ENCODE measurements around the gene AQP5. TPM values are rescaled to one million over a fixed set of nuclear protein-coding genes. Genes with fewer than 3 reads are reported as not detected.

Gene AQP5
- total and polyA plus RNA-seq, 2 of the 8 experiments (the other 6 are each of a cell fraction or from before 2014, with no cell fraction given), result 2.5 to 3.2 TPM

GRCh38 chr12:49929581-49929980 is 32.1 kb upstream of the AQP5 start:
- Histone ChIP-seq H2BK12ac (ENCODE audit: low read depth, low read length) (no peak overlapping the region), H3K79me2 (ENCODE audit: control insufficient read depth in 1 of 2, insufficient read depth in 2 of 2, low read length in 2 of 2) (no peaks in the 10 kb centered on the region), H3K14ac (ENCODE audit: insufficient read length) (no peak overlapping the region), H3K4me1 (replicated peaks in 1 of 4; ENCODE audit: control insufficient read depth in 3 of 4, insufficient read depth in 4 of 4, low read length in 3 of 4) (no peaks in the 10 kb centered on the region; a peak in 1 of 7 replicates), H2BK120ac (replicated peaks; ENCODE audit: low read depth, low read length) (no peak overlapping the region), H3K79me1 (ENCODE audit: low read depth, low read length) (0 out of 2 replicates have a peak, but pooled peaks cover 2% of the 10 kb centered on the region), H3K23ac (ENCODE audit: insufficient read length) (no peak overlapping the region), H3K56ac (replicated peaks; ENCODE audit: insufficient read length, low read depth, low read length) (no peak overlapping the region), H2BK5ac (ENCODE audit: low read depth, low read length) (no peak overlapping the region), H3K9me3 (ENCODE audit: insufficient read depth in 2 of 2, low read depth in 1 of 2, low read length in 1 of 2) (no peaks in the 10 kb centered on the region), H4K5ac (ENCODE audit: insufficient read length, low read depth, low read length) (no peak overlapping the region), H2AK5ac (ENCODE audit: low read depth, low read length) (no peak overlapping the region), H2AFZ (ENCODE audit: low read length) (no peak overlapping the region), H2BK15ac (ENCODE audit: low read length) (no peak overlapping the region), H2BK20ac (ENCODE audit: low read length) (no peak overlapping the region), H3K4me2 (ENCODE audit: insufficient read depth in 1 of 2, low read depth in 2 of 2, low read length in 2 of 2) (no peak overlapping the region), H3K18ac (ENCODE audit: extremely low read depth, low read length) (no peak overlapping the region), H3K9ac (replicated peaks in 1 of 4; ENCODE audit: extremely low read depth in 1 of 4, low read depth in 3 of 4, low read length in 3 of 4) (no peak overlapping the region), H4K91ac (replicated peaks; ENCODE audit: insufficient read length, low read length) (no peak overlapping the region), H4K8ac (ENCODE audit: extremely low read depth, insufficient read depth, low read length) (no peak overlapping the region), H3K27me3 (replicated peaks in 1 of 4; ENCODE audit: control insufficient read depth in 3 of 4, extremely low read depth in 1 of 4, insufficient read depth in 3 of 4, low read length in 3 of 4) (no peaks in the 10 kb centered on the region; a peak in 1 of 7 replicates), H3K27ac (ENCODE audit: low read depth, low read length) (no peak overlapping the region), H3K36me3 (ENCODE audit: control insufficient read depth in 2 of 4, insufficient read depth in 4 of 4, low read length in 3 of 4) (no peaks in the 10 kb centered on the region), H3K4ac (replicated peaks; ENCODE audit: insufficient read length, low read depth, low read length) (no peak overlapping the region), H4K20me1 (replicated peaks in 1 of 2; ENCODE audit: control insufficient read depth in 1 of 2, insufficient read depth in 2 of 2, low read length in 2 of 2) (peaks cover 0 to 2% of the 10 kb centered on the region in 2 experiments), H3K23me2 (ENCODE audit: low read depth, low read length) (0 out of 2 replicates have a peak, but pooled peaks cover 2% of the 10 kb centered on the region), H3K4me3 (ENCODE audit: extremely low read depth in 1 of 4, insufficient read depth in 2 of 4, low read depth in 3 of 4, low read length in 4 of 4) (no peak overlapping the region)
- FAIRE-seq (no peak), DNase-seq (ENCODE audit: low read depth in 1 of 2, low spot score in 2 of 2) (no peak)
- ChIA-PET CTCF (ENCODE audit: partially characterized antibody) (interaction anchor here (0.6 to 2.8 kb wide), 10 partner anchors 10 to 1074 kb away, joined by 3 to 18 read pairs (median 3); no protein-coding TSS in a partner anchor), POLR2A (ENCODE audit: partially characterized antibody) (interaction anchor here (1.4 kb wide), 1 partner anchor 17 kb away, joined by 4 read pairs; no protein-coding TSS in a partner anchor)
- TF ChIP-seq SIX5 (IDR thresholded peaks at IDR 0.05; ENCODE audit: low read depth, low read length), result no peak
- TF ChIP-seq TEAD4 (IDR thresholded peaks at IDR 0.05; ENCODE audit: low read depth, low read length), result no peak
- TF ChIP-seq CHD1 (IDR thresholded peaks at IDR 0.05; ENCODE audit: low read depth, low read length), result no peak
- TF ChIP-seq GABPA (IDR thresholded peaks at IDR 0.05; ENCODE audit: borderline replicate concordance, insufficient read depth, low read length), result no peak
- TF ChIP-seq RNF2 (IDR thresholded peaks at IDR 0.05; ENCODE audit: borderline replicate concordance, low read depth, low read length, missing control alignments, poor library complexity, severe bottlenecking), result no peak
- 88% methylated on average over 7 of the region's 7 CpGs; no CpG with 5 or more reads in 1 of the 2 experiments for WGBS, 2 experiments (ENCODE audit: extremely low coverage in 1 of 2, insufficient coverage in 1 of 2, insufficient read length in 1 of 2, insufficient replicate concordance in 2 of 2, low coverage in 1 of 2, low lambda C conversion rate in 2 of 2, missing lambda C conversion rate in 1 of 2)

All from H1 (cell line).